CMK (cell line): Measurements from ENCODE around the gene SYK.
"Not testable (repeated sequence)": the region's sequence is repeated elsewhere in the genome, so short reads cannot be mapped to it uniquely, and the experiment has no call there.

ENCODE experiments used
- DNase-seq: peaks from one replicate; pipeline ENCODE4 v3.0.0-alpha.2; 2010; ENCODE audit warnings: low read depth

SYK gene

GRCh38 chr9:90801241-90801972 lies at the start of gene SYK:
Gene SYK (plus strand): TSS chr9:90801819. CDS start chr9:90843899, 42,080 bp downstream.
- DNase-seq: peak; percentile 24

DNA sequence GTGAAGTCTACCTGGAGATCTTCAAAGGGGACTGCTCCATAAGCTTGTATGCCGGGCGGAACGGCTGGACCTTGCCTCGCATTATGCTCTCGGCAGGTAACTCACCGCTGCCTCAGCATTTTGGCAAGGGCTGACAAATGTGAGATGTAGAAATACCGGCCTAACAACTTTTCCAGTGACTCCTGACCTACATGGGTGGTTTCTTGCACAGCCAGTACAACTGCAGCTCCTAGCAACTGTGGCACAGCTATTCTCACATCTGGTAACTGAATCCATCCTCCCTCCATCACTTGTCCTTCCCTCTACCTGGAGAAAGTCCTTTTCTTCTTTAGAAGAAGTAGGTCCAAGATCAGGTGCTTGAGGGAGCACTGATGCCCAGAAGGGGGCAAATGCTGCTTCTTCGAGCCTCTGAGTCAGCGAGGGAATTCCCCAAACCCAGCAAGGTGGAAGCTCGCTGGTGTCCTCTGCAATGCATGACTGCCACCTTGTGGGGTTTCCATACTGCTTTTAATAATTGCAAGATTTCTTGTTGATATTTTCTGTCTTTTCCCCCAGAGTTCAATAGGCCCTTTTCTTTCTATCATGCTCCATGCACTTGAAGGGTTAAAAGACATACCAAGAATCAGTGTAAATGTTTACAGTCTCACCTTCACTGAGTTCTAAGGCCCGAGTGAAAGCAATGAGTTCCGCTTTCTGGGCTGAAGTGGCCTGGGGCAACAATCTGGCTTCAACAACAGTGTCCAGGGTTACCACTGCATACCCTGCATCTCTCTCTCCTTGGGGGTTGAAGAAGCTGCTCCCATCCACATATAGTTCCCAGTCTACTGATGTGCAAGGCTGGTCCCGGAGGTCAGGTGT lies 45.9 kb upstream of the SYK start:
- DNase-seq: not testable (repeated sequence)

GRCh38 chr9:90760577-90760976 lies 41.0 kb upstream of the SYK start:
- DNase-seq: not testable (repeated sequence)

DNA sequence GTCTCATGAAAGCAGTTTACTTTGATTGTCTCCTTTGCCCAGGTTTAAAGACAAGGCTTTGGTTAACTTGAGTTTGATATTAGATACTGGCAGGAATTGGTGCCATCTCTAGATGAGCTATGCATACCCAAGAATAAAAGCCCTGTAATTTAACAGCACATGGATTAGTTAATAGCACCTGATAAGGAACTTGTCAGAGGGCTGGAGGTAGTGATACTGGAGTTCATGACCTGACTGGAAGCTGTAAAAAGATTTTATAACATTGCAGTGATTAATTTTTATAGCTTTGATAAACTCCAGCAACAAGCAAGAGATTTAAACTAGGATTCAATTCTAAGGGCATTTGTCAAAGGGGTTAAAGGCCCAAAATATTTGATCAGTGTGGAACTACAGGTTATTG lies 34.9 kb upstream of the SYK start:
- DNase-seq: no peak

GRCh38 chr9:90767523-90768100 lies 34.0 kb upstream of the SYK start:
- no peak for DNase-seq

GRCh38 chr9:90770182-90770738 lies 31.4 kb upstream of the SYK start:
- no peak for DNase-seq

DNA sequence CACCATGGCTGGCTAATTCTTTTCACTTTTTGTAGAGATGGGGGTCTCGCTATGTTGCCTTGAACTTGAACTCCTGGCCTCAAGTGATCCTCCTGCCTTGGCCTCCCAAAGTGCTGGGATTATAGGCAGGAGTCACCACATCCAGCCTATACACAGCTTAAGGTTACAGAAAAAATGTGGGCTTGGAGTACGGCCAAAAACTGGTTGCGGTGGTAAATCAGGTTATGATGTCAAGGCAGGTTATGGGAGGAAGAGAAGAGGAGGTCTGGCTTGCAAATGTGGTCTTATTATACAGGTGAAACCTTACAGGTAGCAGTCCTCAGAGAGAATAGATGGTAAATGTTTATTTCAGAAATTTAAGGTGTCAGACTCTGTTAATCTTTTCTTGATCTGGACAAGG lies 30.7 kb upstream of the SYK start:
- no peak for DNase-seq

- no peak for DNase-seq
Measured at GRCh38 chr9:90772386-90772785, 29.2 kb upstream of the SYK start.

- no peak for DNase-seq
Measured at GRCh38 chr9:90773617-90774016, 28.0 kb upstream of the SYK start.

DNA sequence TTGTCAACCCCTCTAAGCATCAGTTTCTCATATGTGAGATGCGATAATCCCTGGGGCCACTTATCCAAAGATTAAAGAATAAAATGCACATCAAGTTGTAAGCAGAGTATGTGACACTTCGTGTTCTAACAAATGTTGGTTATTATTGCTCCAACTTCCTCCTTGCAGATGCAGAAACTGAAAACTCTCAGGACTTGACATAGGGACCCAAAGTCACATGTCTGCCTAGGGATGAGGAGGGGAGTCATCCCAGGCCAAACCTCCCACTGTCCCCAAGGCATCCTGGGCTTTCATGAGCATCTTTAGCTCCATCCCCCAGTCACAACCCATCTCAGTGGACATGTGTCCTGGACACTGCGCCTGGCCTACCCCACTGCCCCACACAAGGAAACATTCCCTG lies 27.5 kb upstream of the SYK start:
- no peak for DNase-seq

DNA sequence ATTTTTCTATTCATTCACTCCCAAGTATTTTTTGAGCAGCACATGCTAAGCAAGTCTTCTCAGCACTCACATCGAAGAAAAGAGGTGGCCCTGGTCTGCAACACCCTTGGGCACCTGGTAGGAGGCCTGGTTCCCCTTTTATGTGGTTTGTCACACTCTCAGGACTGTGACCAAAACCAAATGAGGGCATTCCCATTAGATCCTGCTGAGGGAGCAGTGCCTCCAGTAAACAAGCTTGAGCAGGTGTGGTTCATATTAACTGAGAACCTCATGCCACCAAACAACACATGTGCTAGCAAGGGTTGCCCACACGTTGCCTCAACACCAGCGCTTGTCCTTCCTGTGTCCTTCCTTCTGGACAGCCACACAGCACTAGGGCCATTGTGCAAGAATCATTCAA lies 26.9 kb upstream of the SYK start:
- no peak for DNase-seq

DNA sequence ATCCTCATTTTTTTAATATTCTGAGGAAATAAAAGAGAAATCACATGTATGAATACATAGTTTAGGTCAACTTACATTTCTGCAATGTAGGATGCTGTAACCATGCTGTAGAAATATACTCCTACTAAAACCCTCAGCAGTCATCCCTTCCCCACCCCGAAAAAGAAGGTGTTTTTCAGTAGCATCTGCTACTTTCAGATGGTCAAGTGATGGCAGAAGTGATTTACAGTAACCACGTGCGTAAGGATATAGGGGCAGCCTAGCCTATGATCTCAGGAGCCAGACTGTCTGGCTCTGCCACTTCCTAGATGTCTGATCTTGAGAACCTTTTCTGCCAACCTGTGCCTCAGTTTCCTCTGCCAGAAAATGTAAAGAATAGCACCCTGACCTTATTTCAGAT lies 26.0 kb upstream of the SYK start:
- no peak for DNase-seq

DNA sequence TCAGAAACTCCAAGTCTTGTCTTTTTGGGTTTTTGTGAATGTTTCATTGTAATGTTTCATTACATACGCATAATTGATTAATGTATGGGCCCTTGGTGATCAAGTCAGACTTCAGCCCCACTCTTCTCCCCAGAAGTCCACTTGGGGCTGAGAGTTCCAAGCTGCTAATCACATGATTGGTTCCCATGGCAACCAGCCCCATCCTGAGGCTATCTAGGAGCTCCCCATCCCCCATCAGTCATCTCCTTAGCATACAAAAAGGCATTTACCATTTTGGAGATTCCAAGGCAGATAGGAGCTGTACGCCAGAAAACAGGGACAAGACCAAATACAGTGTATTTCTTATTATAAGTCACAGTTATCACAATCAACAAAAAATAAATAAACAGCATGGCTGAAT lies 22.9 kb upstream of the SYK start:
- no peak for DNase-seq

DNA sequence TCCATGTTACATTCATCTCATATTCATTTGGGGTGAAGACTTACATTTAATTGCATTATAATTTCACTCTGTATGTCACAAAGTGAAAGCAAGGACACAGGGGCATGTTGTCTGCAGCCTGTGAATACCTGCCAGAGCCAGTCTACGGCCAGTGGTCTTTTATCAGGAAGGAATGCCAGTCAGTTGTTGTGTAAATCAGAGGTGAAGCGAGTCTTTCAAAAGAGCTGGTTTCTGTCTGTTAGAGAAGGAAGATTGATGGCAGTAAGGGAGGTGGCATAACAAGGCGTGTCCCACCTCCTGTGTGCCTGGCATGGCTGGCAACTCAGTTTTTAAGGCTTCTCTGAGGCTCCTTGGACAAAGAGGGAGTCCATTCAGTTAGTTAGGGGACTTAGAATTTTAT lies 18.1 kb upstream of the SYK start:
- no peak for DNase-seq

DNA sequence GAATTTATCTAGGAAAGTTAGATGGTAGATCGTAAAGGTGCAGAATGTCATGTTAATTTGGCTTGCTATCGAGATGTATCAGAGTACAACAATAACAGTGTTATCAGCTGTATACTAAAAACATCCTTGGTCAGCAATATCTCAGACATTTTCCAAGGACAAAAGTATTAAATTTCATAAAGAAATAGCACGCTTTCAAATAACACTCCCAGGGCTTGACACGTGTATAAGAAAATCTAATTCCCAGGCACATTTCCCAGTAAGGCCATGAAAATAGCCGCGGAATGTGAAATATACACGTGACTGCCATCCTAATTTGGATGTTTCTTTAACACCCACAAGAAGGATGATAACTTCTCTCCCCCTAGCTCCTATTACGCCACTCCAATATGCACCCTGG lies 17.7 kb upstream of the SYK start:
- no peak for DNase-seq

DNA sequence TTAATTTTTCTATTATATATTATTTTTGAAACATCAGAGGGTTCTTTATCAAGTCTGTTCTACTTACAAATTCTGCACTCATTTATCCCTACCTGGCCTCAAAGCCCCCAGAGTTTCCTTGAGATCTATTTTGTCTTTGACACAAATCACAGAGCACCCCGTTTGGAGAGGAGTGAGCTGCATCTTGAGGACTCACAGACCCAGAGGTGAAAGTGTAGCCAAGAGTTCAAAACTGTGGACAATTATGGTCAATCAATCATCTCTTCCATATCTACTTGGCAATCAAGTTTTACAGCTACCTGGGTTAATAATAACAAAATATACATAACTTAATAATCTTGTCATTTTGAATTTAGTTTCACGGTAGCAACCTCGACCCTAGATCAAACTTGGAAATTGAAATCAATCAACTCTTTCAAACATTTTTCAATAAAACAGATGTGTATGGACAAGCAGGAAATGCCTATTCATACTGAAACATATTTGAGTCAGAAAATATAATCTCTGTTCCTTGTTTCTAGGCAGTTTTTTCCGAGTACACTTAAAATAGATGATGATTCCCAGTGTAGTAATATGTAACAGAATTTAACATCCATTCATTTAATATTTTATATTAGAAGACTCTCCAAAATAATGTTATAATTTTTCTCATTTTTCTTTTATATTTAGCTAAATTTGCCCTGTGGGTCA lies 13.7 kb upstream of the SYK start:
- DNase-seq: no peak

- DNase-seq: not testable (repeated sequence)
Measured at GRCh38 chr9:90788527-90788926, 13.1 kb upstream of the SYK start.

- DNase-seq: no peak
Measured at GRCh38 chr9:90789408-90789807, 12.2 kb upstream of the SYK start.

- no peak for DNase-seq
Measured at GRCh38 chr9:90789862-90790261, 11.8 kb upstream of the SYK start.

DNA sequence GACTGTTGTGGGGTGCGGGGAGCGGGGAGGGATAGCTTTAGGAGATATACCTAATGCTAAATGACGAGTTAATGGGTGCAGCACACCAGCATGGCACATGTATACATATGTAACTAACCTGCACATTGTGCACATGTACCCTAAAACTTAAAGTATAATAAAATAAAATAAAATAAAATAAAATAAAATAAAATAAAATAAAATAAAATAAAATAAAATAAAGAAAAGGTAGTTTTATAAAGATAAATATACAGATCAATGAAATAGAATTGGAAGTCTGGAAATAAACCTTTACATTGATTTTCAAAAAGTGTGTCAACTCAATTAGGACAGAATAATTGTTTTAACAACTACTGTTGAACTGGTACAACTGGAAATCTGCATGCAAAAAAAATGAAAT lies 8.6 kb upstream of the SYK start:
- DNase-seq: not testable (repeated sequence)

GRCh38 chr9:90793729-90794128 lies 7.9 kb upstream of the SYK start:
- DNase-seq: no peak

DNA sequence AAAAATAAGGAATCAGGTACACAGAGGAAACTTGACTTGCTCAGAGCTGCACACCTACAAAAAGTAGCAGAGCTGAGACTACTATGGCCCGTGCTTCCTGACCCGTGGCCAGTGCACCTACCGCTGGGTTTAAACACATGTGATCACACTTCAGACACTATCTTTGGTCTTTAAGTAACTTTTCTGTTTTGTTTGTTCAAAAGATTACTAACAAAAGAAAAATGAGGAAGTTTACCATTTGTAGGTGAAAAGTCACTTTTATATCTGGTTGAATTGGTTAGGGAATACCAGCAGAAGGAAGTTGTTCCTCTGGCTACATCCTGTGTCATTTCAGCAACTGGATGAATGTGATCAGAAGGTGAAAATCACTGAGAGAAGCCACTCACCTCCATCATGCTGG lies 6.5 kb upstream of the SYK start:
- no peak for DNase-seq
